Endothelial cell (in vitro differentiated cells): ENCODE measurements around the gene KCNK10. TPM values are rescaled to one million over a fixed set of nuclear protein-coding genes. Genes with fewer than 3 reads are reported as not detected.

Experiments used
- DNase-seq: peaks from one replicate; pipeline ENCODE4 v3.0.0; 2021; ENCODE audit warnings: low spot score
- H3K27ac Mint-ChIP-seq: one replicate; pipeline ENCODE4 v1.8.0; 2021; ENCODE audit warnings: mixed read lengths, inconsistent platforms; ENCODE audit not compliant: unreplicated experiment
- H3K27me3 Mint-ChIP-seq: one replicate; pipeline ENCODE4 v1.8.0; 2021; ENCODE audit warnings: mild to moderate bottlenecking, moderate library complexity, mixed read lengths, inconsistent platforms; ENCODE audit not compliant: unreplicated experiment
- H3K36me3 Mint-ChIP-seq: one replicate; pipeline ENCODE4 v1.8.0; 2021; ENCODE audit warnings: mild to moderate bottlenecking, low read depth, mixed read lengths, inconsistent platforms; ENCODE audit not compliant: unreplicated experiment
- H3K4me1 Mint-ChIP-seq: one replicate; pipeline ENCODE4 v1.8.0; 2021; ENCODE audit warnings: mild to moderate bottlenecking, mixed read lengths, inconsistent platforms; ENCODE audit not compliant: unreplicated experiment
- H3K4me3 Mint-ChIP-seq: one replicate; pipeline ENCODE4 v1.8.0; 2021; ENCODE audit warnings: mild to moderate bottlenecking, mixed read lengths, inconsistent platforms; ENCODE audit not compliant: unreplicated experiment
- H3K9me3 Mint-ChIP-seq: one replicate; pipeline ENCODE4 v1.8.0; 2021; ENCODE audit warnings: mixed read lengths, inconsistent platforms; ENCODE audit not compliant: unreplicated experiment
- CTCF ChIP-seq: fragments of 200-600 bp; sonication (generic); IDR thresholded peaks from one replicate; pipeline ENCODE4 v1.5.0; 2021; ENCODE audit warnings: antibody characterized with exemption; ENCODE audit not compliant: unreplicated experiment
- total RNA-seq: library from RNA; stranded (reverse); fragmentation: NEBNext Ultra II Directional; extraction: Animal tissue kit (Norgen Biotek cat#: 25700); gene quantifications from one replicate; pipeline ENCODE4 v1.2.1, GENCODE V29; 2021; ENCODE audit not compliant: unreplicated experiment

KCNK10 gene
- total RNA-seq, 1 donor from 2014 or later, result 2.3 TPM

DNA sequence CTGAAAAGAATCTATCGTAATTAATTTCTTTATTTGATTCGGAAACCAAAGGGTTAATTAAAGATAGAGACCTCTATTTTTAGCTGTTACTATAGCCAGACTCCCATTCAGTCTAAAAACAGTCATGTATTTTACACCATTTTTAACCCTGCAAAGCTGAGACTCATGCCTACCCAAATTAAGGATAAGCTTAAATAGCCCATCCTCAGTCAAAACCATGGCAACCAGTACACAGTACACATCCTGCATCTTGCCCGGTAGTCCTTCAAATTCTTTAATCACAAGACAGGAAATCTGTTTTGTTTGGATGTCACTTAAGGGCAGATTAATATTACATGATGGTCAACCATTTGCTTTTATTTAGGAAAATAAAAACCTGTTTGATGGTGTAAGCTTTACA, 25.5 kb upstream of the KCNK10 start:
- Mint-ChIP-seq H3K27ac (peak overlapping the region; percentile 27), H3K4me1 (no peaks in the 10 kb centered on the region), H3K4me3 (no peak overlapping the region), H3K27me3 (no peaks in the 10 kb centered on the region), H3K9me3 (no peaks in the 10 kb centered on the region), H3K36me3 (no peaks in the 10 kb centered on the region)
- no peak for TF ChIP-seq CTCF
- DNase-seq, result no peak

- H3K9me3 Mint-ChIP-seq, result no peaks in the 10 kb centered on the region
- TF ChIP-seq CTCF, result no peak
Observed at GRCh38 chr14:88346048-88346639, 23.1 kb upstream of the KCNK10 start.

GRCh38 chr14:88342980-88343379, 19.9 kb upstream of the KCNK10 start:
- H3K27me3 Mint-ChIP-seq, result no peaks in the 10 kb centered on the region
- no peak for TF ChIP-seq CTCF
- H3K9me3 Mint-ChIP-seq, result no peaks in the 10 kb centered on the region
- peaks cover 2% of the 10 kb centered on the region for H3K4me1 Mint-ChIP-seq
- H3K4me3 Mint-ChIP-seq, result no peak overlapping the region
- no peak for DNase-seq
- H3K27ac Mint-ChIP-seq, result no peak overlapping the region
- no peaks in the 10 kb centered on the region for H3K36me3 Mint-ChIP-seq

More at GRCh38 chr14:88346048-88346639, 23.1 kb upstream of the KCNK10 start:
- no peak overlapping the region for H3K27ac Mint-ChIP-seq
- H3K27me3 Mint-ChIP-seq, result no peaks in the 10 kb centered on the region
- no peaks in the 10 kb centered on the region for H3K4me1 Mint-ChIP-seq
- H3K36me3 Mint-ChIP-seq, result no peaks in the 10 kb centered on the region
- no peak overlapping the region for H3K4me3 Mint-ChIP-seq
- no peak for DNase-seq

- TF ChIP-seq CTCF, result no peak
- Mint-ChIP-seq H3K27me3 (no peaks in the 10 kb centered on the region), H3K27ac (no peak overlapping the region), H3K4me3 (no peak overlapping the region), H3K4me1 (peaks cover 2% of the 10 kb centered on the region), H3K36me3 (no peaks in the 10 kb centered on the region), H3K9me3 (no peaks in the 10 kb centered on the region)
- no peak for DNase-seq
Observed at GRCh38 chr14:88340357-88340756, 17.3 kb upstream of the KCNK10 start.

GRCh38 chr14:88333036-88333435, 10.0 kb upstream of the KCNK10 start:
- H3K4me3 Mint-ChIP-seq, result no peak overlapping the region
- H3K36me3 Mint-ChIP-seq, result no peaks in the 10 kb centered on the region
- no peak for TF ChIP-seq CTCF
- no peak for DNase-seq
- no peaks in the 10 kb centered on the region for H3K4me1 Mint-ChIP-seq
- no peaks in the 10 kb centered on the region for H3K9me3 Mint-ChIP-seq
- H3K27ac Mint-ChIP-seq, result no peak overlapping the region
- no peaks in the 10 kb centered on the region for H3K27me3 Mint-ChIP-seq
